PC-3 (cell line): Measurements from ENCODE around the gene PYGO2. TPM values are rescaled to one million over a fixed set of nuclear protein-coding genes. Genes with fewer than 3 reads are reported as not detected.

ENCODE experiments used
- ATAC-seq: fragments of 200-7000 bp; cut with Tn5 transposase; 2 replicates; pipeline ENCODE4 v1.9.1; 2020; ENCODE audit warnings: mild to moderate bottlenecking, moderate library complexity
- BruUV-seq: library from RNA; stranded (reverse); fragments of 400-500 nt; replicated peaks from 2 replicates; lab custom pipeline; 2021; lab: Mats Ljungman, UMichigan
- CTCF ChIA-PET: fragments of 300-600 bp; sonication (Branson Sonifier 250); formaldehyde crosslinking; loops from one replicate; lab custom pipeline; 2022; ENCODE audit warnings: antibody characterized with exemption; lab: Charles Lee
- POLR2A ChIA-PET: fragments of 300-600 bp; sonication (Branson Sonifier 250); formaldehyde crosslinking; loops from one replicate; lab custom pipeline; 2022; ENCODE audit warnings: antibody characterized with exemption; ENCODE audit not compliant: unreplicated experiment; lab: Charles Lee
- DNase-seq: peaks from one replicate; pipeline ENCODE4 v3.0.0-alpha.2; 2015
- H2AFZ ChIP-seq: fragments of 300-600 bp; sonication (generic); 2 replicates; pipeline ENCODE4 v1.6.0; 2016; ENCODE audit warnings: antibody characterized with exemption, low read length
- H3F3A ChIP-seq: fragments of 300-600 bp; sonication (generic); one replicate; pipeline ENCODE4 v1.6.0; 2017; ENCODE audit warnings: antibody characterized with exemption, low read length, control low read depth, mild to moderate bottlenecking; ENCODE audit not compliant: unreplicated experiment
- H3K27ac ChIP-seq: fragments of 300-600 bp; sonication (generic); 2 replicates; pipeline ENCODE4 v1.5.1; 2016; ENCODE audit warnings: mild to moderate bottlenecking, low read length
- H3K27me3 ChIP-seq: fragments of 300-600 bp; sonication (generic); 2 replicates; pipeline ENCODE4 v1.6.1; 2016; ENCODE audit warnings: low read length, mixed read lengths
- H3K36me3 ChIP-seq: fragments of 300-600 bp; sonication (generic); 2 replicates; pipeline ENCODE4 v1.6.1; 2016; ENCODE audit warnings: low read depth, mixed run types, low read length, mixed read lengths
- H3K4me1 ChIP-seq: fragments of 300-600 bp; sonication (generic); 2 replicates; pipeline ENCODE4 v1.5.1; 2016; ENCODE audit warnings: low read length; ENCODE audit not compliant: insufficient read depth
- H3K4me2 ChIP-seq: fragments of 300-600 bp; sonication (generic); 2 replicates; pipeline ENCODE4 v1.6.0; 2016; ENCODE audit warnings: low read length
- H3K4me3 ChIP-seq: fragments of 300-600 bp; sonication (generic); 2 replicates; pipeline ENCODE4 v1.5.1; 2016; ENCODE audit warnings: mild to moderate bottlenecking, low read length, mixed read lengths
- H3K79me2 ChIP-seq: fragments of 300-600 bp; sonication (generic); 2 replicates; pipeline ENCODE4 v1.6.1; 2017; ENCODE audit warnings: low read length, mixed read lengths
- H3K9ac ChIP-seq: fragments of 300-600 bp; sonication (generic); 2 replicates; pipeline ENCODE4 v1.6.0; 2016; ENCODE audit warnings: mild to moderate bottlenecking, low read length
- H3K9me2 ChIP-seq: fragments of 300-600 bp; sonication (generic); replicated peaks from 2 replicates; pipeline ENCODE4 v1.6.1; 2016; ENCODE audit warnings: mixed run types, low read length, mixed read lengths
- H3K9me3 ChIP-seq: fragments of 300-600 bp; sonication (generic); 2 replicates; pipeline ENCODE4 v1.6.1; 2016; ENCODE audit warnings: low read length, mixed read lengths
- H4K20me1 ChIP-seq: fragments of 300-600 bp; sonication (generic); 2 replicates; pipeline ENCODE4 v1.6.1; 2016; ENCODE audit warnings: low read length, mixed read lengths
- EZH2 ChIP-seq: fragments of 300-600 bp; sonication (generic); IDR thresholded peaks from one replicate; pipeline ENCODE4 v1.6.1; 2017; ENCODE audit warnings: antibody characterized with exemption, mild to moderate bottlenecking, low read length; ENCODE audit not compliant: unreplicated experiment
- EZH2phosphoT487 ChIP-seq: fragments of 300-600 bp; sonication (generic); IDR thresholded peaks from 2 replicates; pipeline ENCODE4 v1.6.1; 2018; ENCODE audit warnings: mild to moderate bottlenecking, antibody characterized with exemption, low read length, borderline replicate concordance
- intact Hi-C: fragments of 100-400 bp; cut with micrococcal nuclease; formaldehyde crosslinking; loops from 2 replicates; pipeline ENCODE4 v1.9.0; 2023
- total RNA-seq: library from RNA; depleted of rRNA; stranded (reverse); fragments of >200 nt; gene quantifications from 2 replicates; pipeline ENCODE4 v1.2.3, GENCODE V29; 2014
- TF ChIP-seq, protein P1 (sequence below): fragments of 300-600 bp; sonication (generic); conservative IDR thresholded peaks from 2 replicates; pipeline ENCODE4 v1.5.1; 2017; ENCODE audit warnings: antibody characterized with exemption, low read depth, mild to moderate bottlenecking, low read length

PYGO2 gene
- total RNA-seq, 1 experiment from 2014 or later = 41.7 TPM

- no TSS peak for BruUV-seq
- CTCF ChIA-PET = interaction anchor here (0.6 to 1.1 kb wide), 5 partner anchors 15 to 42 kb away, joined by 3 to 8 read pairs (median 4); partner anchors contain the start of genes FLAD1 and PBXIP1
- Histone ChIP-seq H3K4me2 (no peak overlapping the region), H3K79me2 (peaks cover 7% of the 10 kb centered on the region), H2AFZ (no peak overlapping the region), H3K27ac (no peak overlapping the region), H3K4me1 (peaks cover 20% of the 10 kb centered on the region), H3K4me3 (no peak overlapping the region), H3K27me3 (no peaks in the 10 kb centered on the region), H3K9ac (no peak overlapping the region), H3K36me3 (no peaks in the 10 kb centered on the region), H3K9me2 (no peaks in the 10 kb centered on the region), H3F3A (no peaks in the 10 kb centered on the region), H3K9me3 (no peaks in the 10 kb centered on the region), H4K20me1 (no peaks in the 10 kb centered on the region)
- POLR2A ChIA-PET = no interaction called here
- TF ChIP-seq, protein P1, sequence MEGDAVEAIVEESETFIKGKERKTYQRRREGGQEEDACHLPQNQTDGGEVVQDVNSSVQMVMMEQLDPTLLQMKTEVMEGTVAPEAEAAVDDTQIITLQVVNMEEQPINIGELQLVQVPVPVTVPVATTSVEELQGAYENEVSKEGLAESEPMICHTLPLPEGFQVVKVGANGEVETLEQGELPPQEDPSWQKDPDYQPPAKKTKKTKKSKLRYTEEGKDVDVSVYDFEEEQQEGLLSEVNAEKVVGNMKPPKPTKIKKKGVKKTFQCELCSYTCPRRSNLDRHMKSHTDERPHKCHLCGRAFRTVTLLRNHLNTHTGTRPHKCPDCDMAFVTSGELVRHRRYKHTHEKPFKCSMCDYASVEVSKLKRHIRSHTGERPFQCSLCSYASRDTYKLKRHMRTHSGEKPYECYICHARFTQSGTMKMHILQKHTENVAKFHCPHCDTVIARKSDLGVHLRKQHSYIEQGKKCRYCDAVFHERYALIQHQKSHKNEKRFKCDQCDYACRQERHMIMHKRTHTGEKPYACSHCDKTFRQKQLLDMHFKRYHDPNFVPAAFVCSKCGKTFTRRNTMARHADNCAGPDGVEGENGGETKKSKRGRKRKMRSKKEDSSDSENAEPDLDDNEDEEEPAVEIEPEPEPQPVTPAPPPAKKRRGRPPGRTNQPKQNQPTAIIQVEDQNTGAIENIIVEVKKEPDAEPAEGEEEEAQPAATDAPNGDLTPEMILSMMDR = peak; percentile 50
- TF ChIP-seq EZH2phosphoT487 (no peak), EZH2 (no peak)
- ATAC-seq (no peak), DNase-seq (no peak)
- intact Hi-C loops = no loop called here
Measured at GRCh38 chr1:154998201-154998780, 36.7 kb upstream of the PYGO2 start.

- H3K4me1 ChIP-seq = peaks cover 20% of the 10 kb centered on the region
- BruUV-seq = no TSS peak
- no peak overlapping the region for H3K4me2 ChIP-seq
- no peaks in the 10 kb centered on the region for H4K20me1 ChIP-seq
- ATAC-seq = no peak
- intact Hi-C loops = loop anchor here (1.0 kb wide), 1 partner anchor 14 kb away; the partner anchor contains the start of gene FLAD1
- no peaks in the 10 kb centered on the region for H3K27me3 ChIP-seq
- TF ChIP-seq EZH2 (no peak), EZH2phosphoT487 (no peak)
- TF ChIP-seq, protein P1 = no peak
- no peak overlapping the region for H3K9ac ChIP-seq
- no peaks in the 10 kb centered on the region for H3K36me3 ChIP-seq
- ChIA-PET CTCF (no interaction called here), POLR2A (no interaction called here)
- no peaks in the 10 kb centered on the region for H3K9me2 ChIP-seq
- H3K9me3 ChIP-seq = no peaks in the 10 kb centered on the region
- no peak for DNase-seq
- no peaks in the 10 kb centered on the region for H3K79me2 ChIP-seq
- H3K4me3 ChIP-seq = no peak overlapping the region
- no peak overlapping the region for H3K27ac ChIP-seq
- no peaks in the 10 kb centered on the region for H3F3A ChIP-seq
- H2AFZ ChIP-seq = no peak overlapping the region
Measured at GRCh38 chr1:154996966-154997701, 35.6 kb upstream of the PYGO2 start.
